ENCODE data around the gene GRM8.

DNA sequence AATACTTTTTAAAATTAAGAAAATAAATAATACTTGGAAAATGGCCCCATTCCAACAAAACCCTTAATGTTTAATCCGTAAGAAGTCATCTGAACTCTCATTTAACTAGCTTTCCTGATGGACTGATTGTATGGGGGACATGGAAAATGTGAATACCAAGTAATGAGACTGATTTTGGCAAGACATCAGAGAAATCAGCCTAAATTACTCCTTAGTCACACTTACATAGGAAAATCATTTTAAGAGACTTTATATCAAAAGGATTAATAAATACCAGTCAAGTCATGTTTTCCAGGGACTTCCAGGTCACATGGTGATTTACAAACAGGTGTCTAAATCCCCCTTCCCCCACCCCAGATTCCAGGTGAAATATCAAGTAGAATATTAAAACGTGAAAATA, 58.2 kb downstream of the GRM8 start:
- TF ChIP-seq EZH2 (IDR thresholded peaks at IDR 0.05; ENCODE audit: insufficient read depth, poor library complexity, severe bottlenecking) (no peak), EZH2phosphoT487 (IDR thresholded peaks at IDR 0.05; ENCODE audit: insufficient read depth, low read depth) (no peak)

Measured in GM23248 (cell line).